GM19193 (cell line): ENCODE data around the gene TULP4.

Source experiments
- POLR2A ChIP-seq: IDR thresholded peaks from 4 replicates; pipeline ENCODE4 v1.6.1; 2011; ENCODE audit not compliant: insufficient read depth, insufficient read length; ENCODE audit errors: extremely low read depth

Gene TULP4

GRCh38 chr6:158419339-158419909 lies 107.2 kb downstream of the TULP4 start:
- no peak for TF ChIP-seq POLR2A

- TF ChIP-seq POLR2A: no peak
Observed at GRCh38 chr6:158421381-158421780, 109.1 kb downstream of the TULP4 start.

GRCh38 chr6:158422629-158423238 lies 110.5 kb downstream of the TULP4 start:
- TF ChIP-seq POLR2A: no peak

GRCh38 chr6:158431036-158431435 lies 118.8 kb downstream of the TULP4 start:
- no peak for TF ChIP-seq POLR2A

GRCh38 chr6:158431560-158431959 lies 119.3 kb downstream of the TULP4 start:
- no peak for TF ChIP-seq POLR2A

GRCh38 chr6:158437571-158437970 lies 125.3 kb downstream of the TULP4 start:
- TF ChIP-seq POLR2A: no peak

GRCh38 chr6:158438226-158438625 lies 126.0 kb downstream of the TULP4 start:
- no peak for TF ChIP-seq POLR2A

- no peak for TF ChIP-seq POLR2A
Observed at GRCh38 chr6:158439255-158439654, 127.0 kb downstream of the TULP4 start.

GRCh38 chr6:158441716-158442215 lies 129.5 kb downstream of the TULP4 start:
- TF ChIP-seq POLR2A: no peak

- TF ChIP-seq POLR2A: no peak
Observed at GRCh38 chr6:158442306-158442705, 130.0 kb downstream of the TULP4 start.

- TF ChIP-seq POLR2A: no peak
Observed at GRCh38 chr6:158445426-158446085, 133.3 kb downstream of the TULP4 start.

- TF ChIP-seq POLR2A: no peak
Observed at GRCh38 chr6:158448856-158449255, 136.6 kb downstream of the TULP4 start.

- no peak for TF ChIP-seq POLR2A
Observed at GRCh38 chr6:158452191-158452590, 139.9 kb downstream of the TULP4 start.

- TF ChIP-seq POLR2A: no peak
Observed at GRCh38 chr6:158457131-158457530, 144.9 kb downstream of the TULP4 start.

- TF ChIP-seq POLR2A: no peak
Observed at GRCh38 chr6:158457616-158458278, 145.5 kb downstream of the TULP4 start.
